SU-DHL-6 (cell line): ENCODE measurements around the gene KDM1A.

Source experiments
- CTCF ChIP-seq: fragments of 200-600 bp; sonication (generic); IDR thresholded peaks from one replicate; pipeline ENCODE4 v1.5.1; 2017; ENCODE audit warnings: antibody characterized with exemption, mild to moderate bottlenecking, low read length, moderate library complexity; ENCODE audit not compliant: insufficient read depth, poor library complexity, severe bottlenecking
- EZH2phosphoT487 ChIP-seq: fragments of 200-600 bp; sonication (generic), shearing (Covaris generic); conservative IDR thresholded peaks from 2 replicates; pipeline ENCODE4 v1.6.1; 2018; ENCODE audit warnings: mild to moderate bottlenecking, antibody characterized with exemption, low read length, moderate library complexity, mixed read lengths

DNA sequence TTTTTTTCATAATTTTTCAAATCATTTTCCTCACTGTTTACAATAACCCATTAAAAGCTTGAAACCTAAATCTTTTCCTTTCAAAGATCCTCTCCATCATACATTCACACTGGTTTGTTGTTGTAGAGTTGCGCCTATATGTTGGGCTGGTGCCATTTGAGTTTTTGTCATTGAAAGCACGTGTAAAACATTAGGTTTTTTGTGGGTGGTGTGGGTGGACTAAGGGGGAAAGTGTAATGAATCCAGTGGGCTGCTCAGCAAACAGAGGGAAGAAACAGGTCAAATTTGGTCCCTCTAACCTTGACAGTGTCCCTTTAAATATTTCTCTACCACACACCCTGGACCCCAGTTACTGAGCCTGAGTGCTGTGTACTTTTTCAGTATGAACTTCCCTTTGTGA, 46.8 kb downstream of the KDM1A start:
- TF ChIP-seq EZH2phosphoT487, result no peak
- no peak for TF ChIP-seq CTCF
